IMR-90 (cell line): ENCODE measurements around the gene SERPINB8. TPM values are rescaled to one million over a fixed set of nuclear protein-coding genes. Genes with fewer than 3 reads are reported as not detected.

Experiments used
- ATAC-seq: fragments of 200-7000 bp; cut with Tn5 transposase; 2 replicates; pipeline ENCODE4 v1.9.1; 2020; ENCODE audit warnings: low read depth, mild to moderate bottlenecking, moderate library complexity
- BruUV-seq: library from RNA; stranded (reverse); fragments of 400-500 nt; replicated peaks from 2 replicates; lab custom pipeline; 2021; lab: Mats Ljungman, UMichigan
- CTCF ChIA-PET: fragments of 300-600 bp; formaldehyde crosslinking; extraction: SDS; loops from one replicate; lab custom pipeline; 2021; ENCODE audit warnings: antibody characterized with exemption; lab: Yijun Ruan, JAX
- POLR2A ChIA-PET: fragments of 300-600 bp; sonication (Branson Sonifier 250); formaldehyde crosslinking; loops from one replicate; lab custom pipeline; 2022; ENCODE audit warnings: antibody characterized with exemption; ENCODE audit not compliant: unreplicated experiment; lab: Charles Lee
- DNase-seq: peaks from one replicate; pipeline ENCODE4 v3.0.0; 2013
- H2AFZ ChIP-seq: replicated peaks from 2 replicates; pipeline ENCODE3; 2013; ENCODE audit warnings: low read length, mild to moderate bottlenecking; ENCODE audit not compliant: poor library complexity
- H2AK5ac ChIP-seq: 2 replicates; pipeline ENCODE4 v1.6.1; 2013; ENCODE audit warnings: low read depth, low read length, inconsistent platforms
- H2AK9ac ChIP-seq: replicated peaks from 2 replicates; pipeline ENCODE3; 2013; ENCODE audit warnings: mild to moderate bottlenecking, low read depth, low read length, moderate library complexity; ENCODE audit not compliant: poor library complexity
- H2BK120ac ChIP-seq: 2 replicates; pipeline ENCODE4 v1.6.1; 2013; ENCODE audit warnings: low read depth, low read length, inconsistent platforms
- H2BK15ac ChIP-seq: 3 replicates; pipeline ENCODE4 v1.6.1; 2013; ENCODE audit warnings: low read depth, low read length, inconsistent platforms
- H2BK20ac ChIP-seq: 2 replicates; pipeline ENCODE4 v1.6.1; 2013; ENCODE audit warnings: low read depth, mild to moderate bottlenecking, inconsistent platforms, low read length, moderate library complexity
- H2BK5ac ChIP-seq: 2 replicates; pipeline ENCODE4 v1.6.1; 2013; ENCODE audit warnings: mild to moderate bottlenecking, low read depth, low read length, inconsistent platforms; ENCODE audit not compliant: poor library complexity, severe bottlenecking
- H3K14ac ChIP-seq: replicated peaks from 2 replicates; pipeline ENCODE4 v1.6.1; 2013; ENCODE audit warnings: low read depth, low read length, inconsistent platforms
- H3K18ac ChIP-seq: 2 replicates; pipeline ENCODE4 v1.6.1; 2013; ENCODE audit warnings: low read depth, low read length, control low read depth
- H3K23ac ChIP-seq: 2 replicates; pipeline ENCODE4 v1.6.1; 2013; ENCODE audit warnings: low read depth, low read length, inconsistent platforms
- H3K27ac ChIP-seq: 2 replicates; pipeline ENCODE4 v1.5.1; 2013; ENCODE audit warnings: mild to moderate bottlenecking, control low read depth, low read length; ENCODE audit not compliant: insufficient read depth
- H3K27me3 ChIP-seq: 2 replicates; pipeline ENCODE4 v1.6.1; 2013; ENCODE audit warnings: low read length; ENCODE audit not compliant: control insufficient read depth, insufficient read depth
- H3K36me3 ChIP-seq: 2 replicates; pipeline ENCODE4 v1.6.1; 2013; ENCODE audit warnings: low read length, mixed read lengths; ENCODE audit not compliant: control insufficient read depth, insufficient read depth
- H3K4ac ChIP-seq: 2 replicates; pipeline ENCODE4 v1.6.1; 2013; ENCODE audit warnings: low read depth, low read length, inconsistent platforms
- H3K4me1 ChIP-seq: 2 replicates; pipeline ENCODE4 v1.6.1; 2013; ENCODE audit warnings: low read length, mixed read lengths; ENCODE audit not compliant: control insufficient read depth, insufficient read depth
- H3K4me2 ChIP-seq: 2 replicates; pipeline ENCODE4 v1.6.1; 2013; ENCODE audit warnings: low read depth, mild to moderate bottlenecking, control low read depth, low read length, moderate library complexity
- H3K4me3 ChIP-seq: 2 replicates; pipeline ENCODE4 v1.5.1; 2013; ENCODE audit warnings: low read depth, mild to moderate bottlenecking, control low read depth, low read length, moderate library complexity; ENCODE audit not compliant: insufficient read depth
- H3K56ac ChIP-seq: 2 replicates; pipeline ENCODE4 v1.6.1; 2013; ENCODE audit warnings: low read length, inconsistent platforms; ENCODE audit not compliant: insufficient read depth; ENCODE audit errors: extremely low read depth
- H3K79me1 ChIP-seq, 2 experiments: 2 replicates each; pipeline ENCODE4 v1.6.1; 2013; ENCODE audit warnings: low read length in 2 of 2, inconsistent platforms in 1 of 2, low read depth in 1 of 2
- H3K9ac ChIP-seq: 2 replicates; pipeline ENCODE4 v1.6.1; 2013; ENCODE audit warnings: low read depth, low read length, control low read depth
- H3K9me1 ChIP-seq: 2 replicates; pipeline ENCODE4 v1.6.1; 2013; ENCODE audit warnings: low read length, inconsistent platforms; ENCODE audit not compliant: insufficient read depth
- H3K9me3 ChIP-seq: 2 replicates; pipeline ENCODE4 v1.6.1; 2013; ENCODE audit warnings: low read length; ENCODE audit not compliant: control insufficient read depth, insufficient read depth
- H4K20me1 ChIP-seq: 2 replicates; pipeline ENCODE4 v1.6.1; 2013; ENCODE audit warnings: low read length, inconsistent platforms; ENCODE audit not compliant: insufficient read depth
- H4K5ac ChIP-seq: 2 replicates; pipeline ENCODE4 v1.6.1; 2013; ENCODE audit warnings: mild to moderate bottlenecking, low read depth, low read length, control low read depth
- H4K8ac ChIP-seq, 2 experiments: 2 replicates each; pipeline ENCODE4 v1.6.1; 2013; ENCODE audit warnings: low read depth in 2 of 2, low read length in 2 of 2, control low read depth in 1 of 2, inconsistent platforms in 1 of 2
- H4K91ac ChIP-seq: 2 replicates; pipeline ENCODE4 v1.6.1; 2013; ENCODE audit warnings: low read depth, low read length, inconsistent platforms; ENCODE audit not compliant: insufficient read depth
- ELK1 ChIP-seq: fragments of 150-350 bp; IDR thresholded peaks from 2 replicates; pipeline ENCODE4 v1.6.1; 2016; ENCODE audit warnings: low read depth, mild to moderate bottlenecking, low read length, moderate library complexity, borderline replicate concordance
- FOS ChIP-seq: fragments of 150-350 bp; IDR thresholded peaks from 2 replicates; pipeline ENCODE4 v1.6.1; 2016; ENCODE audit warnings: low read depth, low read length
- MAFK ChIP-seq: IDR thresholded peaks from 2 replicates; pipeline ENCODE4 v1.6.1; 2012; ENCODE audit warnings: low read depth, low read length, improper control_type of control experiment
- MAZ ChIP-seq: IDR thresholded peaks from 2 replicates; pipeline ENCODE4 v1.6.1; 2012; ENCODE audit warnings: low read depth, mild to moderate bottlenecking, low read length, improper control_type of control experiment, moderate library complexity, borderline replicate concordance
- MXI1 ChIP-seq: IDR thresholded peaks from 2 replicates; pipeline ENCODE4 v1.6.1; 2012; ENCODE audit warnings: low read depth, mild to moderate bottlenecking, low read length, moderate library complexity, borderline replicate concordance
- NFE2L2 ChIP-seq: fragments of 150-350 bp; IDR thresholded peaks from 2 replicates; pipeline ENCODE4 v1.6.1; 2016; ENCODE audit warnings: low read depth, mild to moderate bottlenecking, low read length
- POLR2A ChIP-seq: IDR thresholded peaks from 2 replicates; pipeline ENCODE4 v1.6.1; 2012; ENCODE audit warnings: mild to moderate bottlenecking, low read depth, low read length
- RAD21 ChIP-seq: IDR thresholded peaks from 2 replicates; pipeline ENCODE4 v1.6.1; 2012; ENCODE audit warnings: low read length, improper control_type of control experiment
- RFX5 ChIP-seq: IDR thresholded peaks from 2 replicates; pipeline ENCODE4 v1.8.0; 2012; ENCODE audit warnings: low read depth, mild to moderate bottlenecking, low read length, moderate library complexity
- WGBS, 2 experiments: methylation state at CpG; one replicate each; pipeline versions ENCODE4 v1.1.5 to v1.1.7; 2013; ENCODE audit warnings: missing lambda C conversion rate in 2 of 2; ENCODE audit not compliant: insufficient read length in 1 of 2; ENCODE audit errors: extremely low coverage in 2 of 2; 5-methylcytosine and 5-hydroxymethylcytosine counted together
- dilution Hi-C: fragments of 300-500 bp; cut with HindIII; formaldehyde crosslinking; loops from one replicate; pipeline ENCODE4 v1.14.3; 2018; ENCODE audit warnings: low sequenced_read_pairs; ENCODE audit not compliant: unreplicated experiment
- in situ Hi-C: fragments of 300-500 bp; cut with MboI; formaldehyde crosslinking; loops from 3 replicates; pipeline ENCODE4 v1.14.3; 2019; ENCODE audit warnings: low sequenced_read_pairs, inconsistent platforms, mixed read lengths
- intact Hi-C: fragments of 100-400 bp; cut with micrococcal nuclease; formaldehyde crosslinking; loops from 2 replicates; pipeline ENCODE4 v1.10.0; 2022
- polyA plus RNA-seq, 3 experiments: library from polyadenylated mRNA; depleted of rRNA; stranded (reverse); fragments of >200 nt; gene quantifications; 2 replicates each; pipeline ENCODE4 v1.2.3, GENCODE V29; 2012; ENCODE audit warnings: low replicate concordance in 1 of 3
- total RNA-seq: library from RNA; depleted of rRNA; stranded (reverse); fragments of >200 nt; gene quantifications from 2 replicates; pipeline ENCODE4 v1.2.3, GENCODE V29; 2012
- TF ChIP-seq, protein P1 (sequence below): conservative IDR thresholded peaks from 2 replicates; pipeline ENCODE4 v1.5.1; 2012; ENCODE audit warnings: mild to moderate bottlenecking, low read depth, low read length, improper control_type of control experiment
- TF ChIP-seq, protein P2 (sequence below): fragments of 150-350 bp; IDR thresholded peaks from 2 replicates; pipeline ENCODE4 v1.6.1; 2017; ENCODE audit warnings: mild to moderate bottlenecking, antibody characterized with exemption, low read length, low read depth

The SERPINB8 gene
- total and polyA plus RNA-seq, 2 of the 4 experiments (the other 2 are of a cell fraction) = 14.3 to 16.7 TPM

GRCh38 chr18:63961435-63961980 is 8.4 kb upstream of the SERPINB8 start:
- Histone ChIP-seq H4K5ac (no peak overlapping the region), H2BK5ac (no peak overlapping the region), H3K9ac (no peak overlapping the region), H2BK15ac (no peak overlapping the region), H2AFZ (no peak overlapping the region), H2AK9ac (no peak overlapping the region), H3K36me3 (no peaks in the 10 kb centered on the region), H3K4ac (no peak overlapping the region), H3K4me2 (no peak overlapping the region), H3K4me1 (no peaks in the 10 kb centered on the region), H2BK20ac (no peak overlapping the region), H3K9me1 (no peaks in the 10 kb centered on the region), H3K4me3 (no peak overlapping the region), H2AK5ac (no peak overlapping the region), H4K91ac (no peak overlapping the region), H3K56ac (no peak overlapping the region), H4K20me1 (no peaks in the 10 kb centered on the region), H3K27ac (no peak overlapping the region), H3K14ac (no peak overlapping the region), H3K18ac (no peak overlapping the region), H3K23ac (no peak overlapping the region), H3K79me1 (no peaks in the 10 kb centered on the region), H4K8ac (no peak overlapping the region), H2BK120ac (no peak overlapping the region), H3K9me3 (no peaks in the 10 kb centered on the region), H3K27me3 (peaks cover 26% of the 10 kb centered on the region)
- dilution Hi-C loops (no loop called here), in situ Hi-C loops (no loop called here), intact Hi-C loops (no loop called here)
- DNase-seq = no peak
- WGBS, 2 experiments = no CpG with 5 or more reads among the region's 5 CpGs
- ATAC-seq = no peak
- no TSS peak for BruUV-seq
- POLR2A ChIA-PET = no interaction called here
- TF ChIP-seq MAZ (no peak), RFX5 (no peak), NFE2L2 (no peak), MAFK (no peak), RAD21 (no peak), MXI1 (no peak), FOS (no peak), ELK1 (no peak), POLR2A (no peak)
- TF ChIP-seq, protein P1, sequence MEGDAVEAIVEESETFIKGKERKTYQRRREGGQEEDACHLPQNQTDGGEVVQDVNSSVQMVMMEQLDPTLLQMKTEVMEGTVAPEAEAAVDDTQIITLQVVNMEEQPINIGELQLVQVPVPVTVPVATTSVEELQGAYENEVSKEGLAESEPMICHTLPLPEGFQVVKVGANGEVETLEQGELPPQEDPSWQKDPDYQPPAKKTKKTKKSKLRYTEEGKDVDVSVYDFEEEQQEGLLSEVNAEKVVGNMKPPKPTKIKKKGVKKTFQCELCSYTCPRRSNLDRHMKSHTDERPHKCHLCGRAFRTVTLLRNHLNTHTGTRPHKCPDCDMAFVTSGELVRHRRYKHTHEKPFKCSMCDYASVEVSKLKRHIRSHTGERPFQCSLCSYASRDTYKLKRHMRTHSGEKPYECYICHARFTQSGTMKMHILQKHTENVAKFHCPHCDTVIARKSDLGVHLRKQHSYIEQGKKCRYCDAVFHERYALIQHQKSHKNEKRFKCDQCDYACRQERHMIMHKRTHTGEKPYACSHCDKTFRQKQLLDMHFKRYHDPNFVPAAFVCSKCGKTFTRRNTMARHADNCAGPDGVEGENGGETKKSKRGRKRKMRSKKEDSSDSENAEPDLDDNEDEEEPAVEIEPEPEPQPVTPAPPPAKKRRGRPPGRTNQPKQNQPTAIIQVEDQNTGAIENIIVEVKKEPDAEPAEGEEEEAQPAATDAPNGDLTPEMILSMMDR = no peak
- TF ChIP-seq, protein P2, sequence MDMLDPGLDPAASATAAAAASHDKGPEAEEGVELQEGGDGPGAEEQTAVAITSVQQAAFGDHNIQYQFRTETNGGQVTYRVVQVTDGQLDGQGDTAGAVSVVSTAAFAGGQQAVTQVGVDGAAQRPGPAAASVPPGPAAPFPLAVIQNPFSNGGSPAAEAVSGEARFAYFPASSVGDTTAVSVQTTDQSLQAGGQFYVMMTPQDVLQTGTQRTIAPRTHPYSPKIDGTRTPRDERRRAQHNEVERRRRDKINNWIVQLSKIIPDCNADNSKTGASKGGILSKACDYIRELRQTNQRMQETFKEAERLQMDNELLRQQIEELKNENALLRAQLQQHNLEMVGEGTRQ = no peak
- CTCF ChIA-PET = interaction anchor here (0.8 to 1.2 kb wide), 2 partner anchors 14 to 33 kb away, joined by 3 to 4 read pairs; no protein-coding TSS in a partner anchor
